Coronary artery (tissue), 2 donors: ENCODE measurements around the gene CR1.
"Not testable (repeated sequence)": the region's sequence is repeated elsewhere in the genome, so short reads cannot be mapped to it uniquely, and the experiment has no call there.

Experiments
- DNase-seq: peaks from one replicate; pipeline ENCODE4 v3.0.0-alpha.2; 2017; ENCODE audit warnings: low spot score
- H3K27ac ChIP-seq, 2 donors: fragments of 200-600 bp; sonication (generic); one replicate each; pipeline ENCODE4 v1.5.1; 2016 to 2019
- H3K4me3 ChIP-seq: fragments of 200-600 bp; sonication (generic); 2 replicates; pipeline ENCODE4 v1.5.1; 2016; ENCODE audit warnings: mild to moderate bottlenecking, moderate library complexity
- CTCF ChIP-seq: fragments of 200-600 bp; sonication (generic); IDR thresholded peaks from one replicate; pipeline ENCODE4 v1.5.1; 2019; ENCODE audit warnings: antibody characterized with exemption

CR1 gene

GRCh38 chr1:207578796-207579435 lies 83.0 kb downstream of the CR1 start:
- no peak for DNase-seq
- no peak overlapping the region for H3K27ac ChIP-seq
- TF ChIP-seq CTCF, result no peak
- no peak overlapping the region for H3K4me3 ChIP-seq

GRCh38 chr1:207579436-207579799 lies 83.5 kb downstream of the CR1 start:
- Histone ChIP-seq H3K27ac (no peak overlapping the region), H3K4me3 (no peak overlapping the region)
- no peak for TF ChIP-seq CTCF
- DNase-seq, result no peak

- Histone ChIP-seq H3K4me3 (no peak overlapping the region), H3K27ac (no peak overlapping the region)
- DNase-seq, result no peak
- no peak for TF ChIP-seq CTCF
These were observed 85.7 kb downstream of the CR1 start for GRCh38 chr1:207581496-207582153.

- DNase-seq, H3K4me3 ChIP-seq, H3K27ac ChIP-seq: not testable (repeated sequence)
These were observed 93.5 kb downstream of the CR1 start for GRCh38 chr1:207589506-207589905.

GRCh38 chr1:207591205-207591604 lies 95.2 kb downstream of the CR1 start:
- H3K27ac ChIP-seq, DNase-seq, H3K4me3 ChIP-seq: not testable (repeated sequence)

GRCh38 chr1:207594095-207594494 lies 98.1 kb downstream of the CR1 start:
- not testable (repeated sequence) for H3K27ac ChIP-seq, H3K4me3 ChIP-seq, DNase-seq

GRCh38 chr1:207603777-207604176 lies 107.8 kb downstream of the CR1 start:
- Histone ChIP-seq H3K27ac (no peak overlapping the region), H3K4me3 (no peak overlapping the region)
- DNase-seq, result no peak
- no peak for TF ChIP-seq CTCF

- Histone ChIP-seq H3K4me3 (no peak overlapping the region), H3K27ac (no peak overlapping the region)
- DNase-seq, result no peak
- no peak for TF ChIP-seq CTCF
These were observed 109.7 kb downstream of the CR1 start for GRCh38 chr1:207605444-207606361.
